Stimulated activated naive B cell treated with anti-CD40 and anti-IgM and Interleukin-4, amounts not matched to agents 10 μg/mL and 1 μg/mL and 100 μg/mL, for 72 hours (primary cell): ENCODE results near the gene ZSCAN10.

Source experiments
- ATAC-seq, 2 donors: fragments of 150-1000 bp; cut with Tn5 transposase; replicated peaks; 2 replicates each; pipeline ENCODE4 v1.10.0; 2021; ENCODE audit warnings: moderate library complexity in 1 of 2
- DNase-seq: peaks from one replicate; pipeline ENCODE4 v3.0.0; 2021
- H3K27ac Mint-ChIP-seq: one replicate; pipeline ENCODE4 v1.8.0; 2022; ENCODE audit warnings: mild to moderate bottlenecking, mixed read lengths
- H3K27me3 Mint-ChIP-seq, 2 donors: one replicate each; pipeline ENCODE4 v1.8.0; 2022; ENCODE audit warnings: mixed read lengths in 2 of 2
- H3K36me3 Mint-ChIP-seq, 2 donors: one replicate each; pipeline ENCODE4 v1.8.0; 2022; ENCODE audit warnings: mixed read lengths in 2 of 2, mild to moderate bottlenecking in 1 of 2
- H3K4me1 Mint-ChIP-seq, 2 donors: one replicate each; pipeline ENCODE4 v1.8.0; 2022; ENCODE audit warnings: mixed read lengths in 2 of 2, mild to moderate bottlenecking in 1 of 2
- H3K4me3 Mint-ChIP-seq, 2 donors: one replicate each; pipeline ENCODE4 v1.8.0; 2022; ENCODE audit warnings: mild to moderate bottlenecking in 2 of 2, mixed read lengths in 2 of 2, moderate library complexity in 1 of 2
- H3K9me3 Mint-ChIP-seq, 2 donors: one replicate each; pipeline ENCODE4 v1.8.0; 2022; ENCODE audit warnings: mixed read lengths in 2 of 2, mild to moderate bottlenecking in 1 of 2

Gene ZSCAN10

DNA sequence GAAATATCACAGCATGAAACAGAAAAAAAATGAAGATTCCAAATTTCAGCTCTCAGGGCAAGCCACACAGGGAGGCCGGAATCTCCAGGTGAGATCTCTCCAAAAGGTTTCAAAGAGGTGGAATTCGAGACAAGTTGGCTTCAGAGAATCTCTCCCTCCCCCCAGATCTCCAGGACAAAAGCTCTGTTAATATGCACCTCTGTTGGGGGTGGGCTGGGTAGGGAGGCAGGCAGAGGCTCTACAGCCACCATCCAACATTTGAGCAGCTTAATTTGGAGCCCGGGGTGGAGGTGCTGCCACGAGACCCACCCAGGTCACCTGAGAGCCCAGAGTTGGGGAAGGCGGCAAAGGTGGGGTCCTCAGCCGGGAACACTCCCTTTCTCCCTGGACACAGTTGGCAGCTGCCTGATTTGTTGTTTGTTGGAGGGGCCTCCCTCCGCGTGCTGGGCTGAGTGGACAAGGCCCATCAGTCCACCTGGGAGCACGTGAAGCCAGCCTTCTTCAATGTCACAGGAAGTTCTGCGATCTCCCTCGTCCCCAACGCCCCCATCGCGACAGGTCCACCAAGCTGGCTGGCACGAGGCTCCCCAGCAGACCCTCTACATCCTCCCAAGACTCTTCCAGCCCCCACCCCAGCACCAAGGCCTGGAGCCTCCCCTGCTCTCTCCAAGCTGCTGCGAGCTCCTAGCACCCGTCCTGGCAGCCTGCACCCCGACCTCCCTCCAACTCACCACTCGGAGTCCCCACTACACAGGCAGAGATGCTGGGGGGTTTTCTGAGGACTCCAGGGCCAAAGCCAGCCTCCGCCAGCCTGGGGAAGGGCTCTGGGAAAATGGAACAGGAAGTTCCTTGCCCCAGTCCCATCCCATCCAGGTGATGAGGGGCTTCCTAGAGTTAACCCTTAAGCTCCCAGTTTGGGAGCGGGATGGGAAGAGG lies at the start of gene ZSCAN10:
Gene ZSCAN10 (minus strand): TSS at position 836 of the 936 bp plus-strand sequence. CDS start 6,357 bp downstream, outside the sequence.
- Mint-ChIP-seq H3K4me1 (peaks cover 20 to 28% of the 10 kb centered on the region in 2 donors), H3K36me3 (no peaks in the 10 kb centered on the region), H3K27me3 (no peaks in the 10 kb centered on the region), H3K4me3 (peak within 1 kb of the TSS; percentile 79 to 83), H3K27ac (peak within 1 kb of the TSS; percentile 76), H3K9me3 (no peaks in the 10 kb centered on the region)
- no peak for DNase-seq
- ATAC-seq: no peak

DNA sequence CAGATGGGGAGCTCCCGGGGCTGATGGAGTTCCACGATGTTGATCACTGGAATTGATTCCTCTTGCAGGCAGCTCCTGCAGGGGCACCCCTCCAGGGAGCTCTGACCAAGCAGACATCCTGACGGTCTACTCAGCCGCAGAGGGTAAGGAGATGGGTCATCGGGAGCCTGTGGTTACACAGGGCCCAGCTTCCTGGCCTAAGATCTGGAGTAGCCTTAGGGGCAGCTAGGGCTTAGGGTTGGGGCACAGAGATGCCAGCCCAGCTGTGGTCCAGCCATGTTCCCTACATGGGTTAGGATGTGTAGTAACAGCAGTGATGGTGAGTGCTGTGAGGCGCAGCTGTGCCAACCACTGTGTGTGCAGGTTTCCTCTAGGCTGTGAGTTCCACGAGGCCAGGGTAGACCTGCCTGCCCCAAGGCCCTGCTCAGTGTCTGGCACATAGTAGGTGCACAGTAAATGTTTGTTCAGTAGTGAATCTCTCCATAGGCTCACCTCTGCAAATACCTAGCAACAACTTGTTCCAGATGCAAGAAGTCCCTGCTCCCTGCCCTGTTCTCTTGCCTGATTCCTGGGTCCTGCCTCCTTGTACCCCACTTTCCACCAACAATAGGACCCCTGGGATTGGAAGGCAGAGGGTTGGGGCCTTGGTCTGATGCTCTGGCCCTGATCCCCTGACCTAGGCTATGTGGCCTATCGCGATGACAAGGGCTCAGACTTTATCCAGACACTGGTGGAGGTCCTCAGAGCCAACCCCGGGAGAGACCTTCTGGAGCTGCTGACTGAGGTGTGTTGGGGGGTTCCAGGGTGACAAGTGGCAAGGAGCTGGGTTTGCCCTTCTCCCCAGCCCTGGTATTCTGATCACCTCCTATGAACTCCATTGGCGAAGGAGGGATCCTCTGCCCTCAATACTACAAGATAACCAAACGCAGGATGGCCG lies 49.4 kb upstream of the ZSCAN10 start:
- peak overlapping the region; percentile 92 to 95 for H3K4me3 Mint-ChIP-seq
- peaks cover 5 to 11% of the 10 kb centered on the region in 2 donors for H3K27me3 Mint-ChIP-seq
- H3K36me3 Mint-ChIP-seq: peaks cover 7 to 11% of the 10 kb centered on the region in 2 donors
- no peak for ATAC-seq
- H3K9me3 Mint-ChIP-seq: peaks cover 0 to 1% of the 10 kb centered on the region in 2 donors
- DNase-seq: no peak
- peaks cover 19 to 32% of the 10 kb centered on the region in 2 donors for H3K4me1 Mint-ChIP-seq
- H3K27ac Mint-ChIP-seq: peak overlapping the region; percentile 75

DNA sequence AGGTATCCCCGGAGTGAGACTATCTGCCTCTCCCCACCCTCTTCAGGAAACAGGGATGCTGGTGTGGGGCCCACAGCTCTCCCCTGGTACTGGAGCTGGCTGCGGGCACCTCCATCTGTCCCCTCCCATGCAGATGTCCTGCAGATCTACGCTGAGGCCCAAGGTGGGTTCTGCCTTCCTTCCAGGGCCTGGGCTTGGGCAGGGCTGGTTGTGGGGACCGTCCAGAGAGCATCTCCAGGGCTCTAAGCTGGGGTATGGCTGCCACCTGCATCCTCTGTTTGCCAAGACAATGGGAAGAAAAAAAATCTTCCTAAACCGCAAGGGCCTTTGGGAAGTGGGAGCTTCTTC lies 48.6 kb upstream of the ZSCAN10 start:
- DNase-seq (no peak), ATAC-seq (no peak)
- Mint-ChIP-seq H3K4me1 (peaks cover 17 to 30% of the 10 kb centered on the region in 2 donors), H3K9me3 (peaks cover 0 to 1% of the 10 kb centered on the region in 2 donors), H3K36me3 (peaks cover 7 to 14% of the 10 kb centered on the region in 2 donors), H3K4me3 (no peak overlapping the region), H3K27me3 (peaks cover 3 to 11% of the 10 kb centered on the region in 2 donors), H3K27ac (no peak overlapping the region)

DNA sequence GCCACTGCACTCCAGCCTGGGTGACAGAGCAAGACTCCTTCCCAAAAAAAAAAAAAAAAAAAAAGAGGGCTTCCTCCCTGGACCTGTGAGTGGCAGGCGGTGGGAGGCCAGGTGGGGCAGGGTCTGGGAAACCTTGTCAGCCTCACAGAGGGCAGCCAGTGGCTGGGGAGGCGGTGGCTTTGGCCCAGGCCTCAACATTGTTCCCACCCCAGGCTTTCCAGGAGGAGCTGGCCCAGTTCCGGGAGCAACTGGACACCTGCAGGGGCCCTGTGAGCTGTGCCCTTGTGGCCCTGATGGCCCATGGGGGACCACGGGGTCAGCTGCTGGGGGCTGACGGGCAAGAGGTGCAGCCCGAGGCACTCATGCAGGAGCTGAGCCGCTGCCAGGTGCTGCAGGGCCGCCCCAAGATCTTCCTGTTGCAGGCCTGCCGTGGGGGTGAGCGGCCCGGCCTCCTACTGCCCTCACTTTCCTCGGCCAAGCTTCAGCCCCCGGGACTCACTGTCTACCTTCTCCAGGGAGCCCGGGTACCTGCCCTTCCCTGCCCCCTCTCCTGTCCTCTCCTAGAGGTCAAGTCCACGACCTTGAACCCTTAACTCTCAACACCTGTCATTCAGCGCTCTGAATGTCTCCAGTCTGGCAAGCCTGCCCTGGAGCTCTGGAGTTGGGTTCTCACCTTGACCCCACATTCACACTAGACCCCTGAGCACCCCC lies 48.1 kb upstream of the ZSCAN10 start:
- peaks cover 0 to 1% of the 10 kb centered on the region in 2 donors for H3K9me3 Mint-ChIP-seq
- H3K27ac Mint-ChIP-seq: no peak overlapping the region
- H3K27me3 Mint-ChIP-seq: peaks cover 0 to 11% of the 10 kb centered on the region in 2 donors
- peaks cover 8 to 16% of the 10 kb centered on the region in 2 donors for H3K36me3 Mint-ChIP-seq
- ATAC-seq: no peak
- H3K4me3 Mint-ChIP-seq: no peak overlapping the region
- peaks cover 16 to 25% of the 10 kb centered on the region in 2 donors for H3K4me1 Mint-ChIP-seq
- no peak for DNase-seq

DNA sequence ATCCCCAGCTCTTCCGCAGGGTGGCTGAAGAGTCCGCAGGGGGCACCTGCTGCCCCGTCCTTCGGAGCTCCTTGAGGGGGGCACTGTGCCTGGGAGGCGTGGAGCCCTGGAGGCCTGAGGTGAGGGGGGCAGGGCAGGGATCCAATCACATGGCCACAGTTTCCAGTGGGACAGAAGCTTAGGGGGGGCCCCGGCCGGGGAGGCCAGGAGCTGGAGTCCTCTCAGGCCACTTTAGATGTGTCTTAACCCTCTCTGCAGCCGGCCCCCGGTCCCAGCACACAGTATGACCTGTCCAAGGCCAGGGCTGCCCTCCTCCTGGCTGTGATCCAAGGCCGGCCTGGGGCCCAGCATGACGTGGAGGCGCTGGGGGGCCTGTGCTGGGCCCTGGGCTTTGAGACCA lies 46.6 kb upstream of the ZSCAN10 start:
- H3K4me3 Mint-ChIP-seq: no peak overlapping the region
- H3K4me1 Mint-ChIP-seq: peaks cover 11 to 15% of the 10 kb centered on the region in 2 donors
- DNase-seq (no peak), ATAC-seq (no peak)
- H3K27me3 Mint-ChIP-seq: peaks cover 0 to 8% of the 10 kb centered on the region in 2 donors
- peaks cover 12 to 24% of the 10 kb centered on the region in 2 donors for H3K36me3 Mint-ChIP-seq
- H3K9me3 Mint-ChIP-seq: no peaks in the 10 kb centered on the region
- no peak overlapping the region for H3K27ac Mint-ChIP-seq

DNA sequence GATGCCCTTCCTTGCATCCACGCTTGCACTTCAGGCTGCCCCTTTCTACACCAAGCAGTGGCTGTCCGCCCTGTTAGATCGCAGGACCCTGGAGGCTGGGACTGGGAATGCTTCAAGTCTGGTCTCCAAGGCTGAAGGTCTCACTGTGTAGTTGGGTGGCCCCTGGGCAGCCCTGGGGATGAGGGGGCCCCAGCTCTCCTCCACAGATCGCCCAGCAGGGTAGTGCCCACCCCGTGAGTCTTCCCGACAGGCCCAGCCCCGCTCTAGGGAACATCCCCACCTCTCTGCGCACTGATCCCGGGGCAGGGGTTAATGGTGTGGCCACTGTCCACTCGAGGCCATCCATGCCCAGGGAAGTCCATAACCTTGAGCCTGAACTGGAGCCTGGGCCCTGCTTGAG lies 46.1 kb upstream of the ZSCAN10 start:
- no peaks in the 10 kb centered on the region for H3K9me3 Mint-ChIP-seq
- no peak for DNase-seq
- ATAC-seq: no peak
- H3K27me3 Mint-ChIP-seq: peaks cover 0 to 6% of the 10 kb centered on the region in 2 donors
- peaks cover 11 to 24% of the 10 kb centered on the region in 2 donors for H3K36me3 Mint-ChIP-seq
- H3K4me3 Mint-ChIP-seq: no peak overlapping the region
- H3K27ac Mint-ChIP-seq: no peak overlapping the region
- peaks cover 9 to 12% of the 10 kb centered on the region in 2 donors for H3K4me1 Mint-ChIP-seq

DNA sequence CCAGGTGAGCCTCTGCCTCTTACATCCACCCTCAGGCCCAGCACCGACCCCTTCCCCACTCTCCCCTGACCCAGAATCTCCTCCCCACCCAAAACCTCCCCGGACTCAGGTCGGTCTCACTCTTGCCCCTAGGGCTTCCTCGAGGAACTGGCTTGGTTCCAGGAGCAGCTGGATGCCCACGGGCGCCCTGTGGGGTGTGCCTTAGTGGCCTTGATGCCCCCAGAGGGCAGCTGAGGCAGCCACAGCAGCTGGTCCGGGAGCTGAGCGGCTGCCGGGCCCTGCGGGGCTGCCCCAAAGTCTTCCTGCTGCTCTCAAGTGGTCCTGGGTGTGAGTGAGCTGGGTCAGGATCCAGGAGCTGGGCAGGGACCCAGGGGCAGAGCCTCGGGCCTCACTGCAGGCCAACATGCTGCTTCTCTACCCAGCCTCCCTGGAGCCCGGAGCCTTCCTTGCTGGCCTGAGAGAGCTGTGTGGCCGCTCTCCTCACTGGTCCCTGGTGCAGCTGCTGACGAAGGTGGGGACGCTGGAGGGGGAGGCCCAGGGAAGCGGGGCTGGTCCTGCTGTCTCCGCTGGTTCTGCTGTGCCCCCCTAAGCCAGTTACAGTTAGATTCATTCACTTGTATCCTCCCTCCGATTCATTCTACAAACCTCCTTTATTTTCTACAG lies 45.4 kb upstream of the ZSCAN10 start:
- ATAC-seq: no peak
- Mint-ChIP-seq H3K9me3 (no peaks in the 10 kb centered on the region), H3K27ac (no peak overlapping the region), H3K27me3 (peaks cover 0 to 6% of the 10 kb centered on the region in 2 donors), H3K36me3 (peaks cover 16 to 27% of the 10 kb centered on the region in 2 donors), H3K4me3 (no peak overlapping the region), H3K4me1 (peaks cover 6 to 7% of the 10 kb centered on the region in 2 donors)
- no peak for DNase-seq

DNA sequence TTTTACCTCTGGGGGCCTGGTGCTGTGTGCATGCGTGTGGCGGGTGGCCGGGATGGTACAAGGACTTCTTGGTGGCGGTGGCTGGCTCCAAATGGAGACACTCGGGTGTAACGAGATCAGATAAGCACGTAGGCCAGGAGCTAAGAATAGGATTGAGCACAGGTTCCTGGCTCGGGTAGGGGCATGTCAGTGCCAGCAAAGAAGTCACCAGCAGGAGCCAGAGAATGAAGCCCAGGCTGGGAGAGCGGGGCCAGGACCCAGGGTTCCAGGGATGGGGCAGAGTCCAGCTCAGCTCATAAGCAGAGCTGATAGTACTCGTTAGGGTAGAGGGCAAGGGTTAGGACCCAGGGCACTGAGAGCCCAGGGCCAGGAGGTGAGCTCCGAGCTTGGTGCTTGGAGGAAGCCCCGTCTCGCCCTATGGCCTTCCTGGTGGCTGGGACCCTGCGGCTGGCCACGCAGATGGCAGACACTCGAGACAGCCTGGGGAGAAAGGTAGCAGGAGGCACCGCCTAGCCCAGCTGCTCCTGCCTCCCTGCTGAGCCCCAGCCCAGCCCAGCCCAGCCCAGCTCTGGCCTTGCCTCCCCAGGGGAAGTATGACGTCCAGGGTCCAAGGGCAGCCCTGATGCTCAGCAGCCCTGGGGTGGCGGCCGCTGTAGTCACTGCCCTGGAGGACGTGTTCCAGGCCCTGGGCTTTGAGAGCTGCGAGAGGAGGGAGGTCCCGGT lies 44.7 kb upstream of the ZSCAN10 start:
- no peak overlapping the region for H3K27ac Mint-ChIP-seq
- H3K36me3 Mint-ChIP-seq: peaks cover 21 to 33% of the 10 kb centered on the region in 2 donors
- no peak for DNase-seq
- no peaks in the 10 kb centered on the region for H3K9me3 Mint-ChIP-seq
- no peak overlapping the region for H3K4me3 Mint-ChIP-seq
- H3K4me1 Mint-ChIP-seq: peaks cover 0 to 5% of the 10 kb centered on the region in 2 donors
- peaks cover 0 to 6% of the 10 kb centered on the region in 2 donors for H3K27me3 Mint-ChIP-seq
- no peak for ATAC-seq

DNA sequence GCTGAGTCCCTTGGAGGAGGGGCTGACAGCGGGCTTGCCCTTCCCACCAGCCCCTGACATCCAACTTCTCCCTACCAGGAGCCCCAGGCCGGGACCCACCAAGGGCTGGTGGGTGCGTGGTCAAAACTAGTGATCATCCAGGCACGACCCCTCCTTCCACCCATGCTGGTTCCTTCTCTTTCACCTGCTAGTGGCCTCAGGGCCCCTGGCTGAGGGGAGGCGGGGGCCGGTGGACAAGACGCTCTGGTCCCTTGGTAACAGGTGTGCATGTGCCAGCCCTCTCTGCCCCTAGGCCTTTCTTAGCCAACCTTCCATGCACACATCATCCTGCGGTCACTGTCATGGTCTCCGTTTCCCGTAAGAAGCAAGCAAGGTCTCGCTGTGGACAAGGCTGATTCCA lies 44.1 kb upstream of the ZSCAN10 start:
- Mint-ChIP-seq H3K4me1 (peaks cover 0 to 5% of the 10 kb centered on the region in 2 donors), H3K36me3 (peaks cover 21 to 33% of the 10 kb centered on the region in 2 donors), H3K27me3 (peaks cover 0 to 6% of the 10 kb centered on the region in 2 donors), H3K27ac (no peak overlapping the region), H3K4me3 (no peak overlapping the region), H3K9me3 (no peaks in the 10 kb centered on the region)
- no peak for DNase-seq
- ATAC-seq: no peak

DNA sequence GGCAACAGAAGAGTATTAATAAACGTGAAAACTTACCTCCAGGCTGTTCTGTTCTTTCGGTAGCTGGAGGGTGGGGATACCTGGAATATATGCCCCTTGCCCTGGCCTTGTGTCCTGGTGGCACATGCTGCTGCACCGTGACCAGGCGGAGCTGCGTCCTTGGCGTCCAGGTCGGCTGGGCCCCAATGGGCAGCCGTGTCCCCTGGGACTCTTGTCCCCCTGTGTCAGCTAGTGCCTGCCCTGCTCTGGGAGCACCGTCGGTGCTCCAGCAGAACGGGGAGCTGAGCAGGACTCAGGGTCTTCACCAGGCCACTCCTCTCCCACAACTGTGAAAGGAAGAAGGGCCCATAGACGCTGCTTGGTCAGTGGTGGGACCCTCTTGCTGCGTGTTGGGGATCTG lies 43.7 kb upstream of the ZSCAN10 start:
- ATAC-seq (no peak), DNase-seq (no peak)
- peaks cover under 1 to 5% of the 10 kb centered on the region in 2 donors for H3K4me1 Mint-ChIP-seq
- H3K27ac Mint-ChIP-seq: no peak overlapping the region
- peaks cover 0 to 5% of the 10 kb centered on the region in 2 donors for H3K27me3 Mint-ChIP-seq
- H3K9me3 Mint-ChIP-seq: no peaks in the 10 kb centered on the region
- H3K36me3 Mint-ChIP-seq: peaks cover 21 to 35% of the 10 kb centered on the region in 2 donors
- no peak overlapping the region for H3K4me3 Mint-ChIP-seq

DNA sequence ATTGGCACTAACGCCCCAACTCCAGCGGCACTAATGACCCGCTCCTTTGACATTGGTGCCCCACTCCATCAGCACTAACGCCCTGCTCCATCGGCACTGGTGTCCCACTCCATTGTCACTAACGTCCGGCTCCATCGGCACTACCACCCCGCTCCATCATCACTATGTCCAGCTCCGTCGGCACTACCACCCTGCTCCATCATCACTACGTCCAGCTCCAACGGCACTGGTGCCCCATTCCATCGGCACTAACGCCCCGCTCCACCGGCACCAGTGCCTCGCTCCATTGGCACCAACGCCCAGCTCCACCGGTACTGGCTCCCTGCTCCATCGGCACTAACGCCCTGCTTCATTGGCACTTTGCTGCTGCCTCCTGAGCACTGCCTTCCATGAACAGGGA lies 43.2 kb upstream of the ZSCAN10 start:
- no peak for DNase-seq
- H3K4me3 Mint-ChIP-seq: no peak overlapping the region
- H3K36me3 Mint-ChIP-seq: peaks cover 23 to 40% of the 10 kb centered on the region in 2 donors
- peaks cover 0 to under 1% of the 10 kb centered on the region in 2 donors for H3K27me3 Mint-ChIP-seq
- no peaks in the 10 kb centered on the region for H3K9me3 Mint-ChIP-seq
- no peak for ATAC-seq
- no peak overlapping the region for H3K27ac Mint-ChIP-seq
- H3K4me1 Mint-ChIP-seq: peaks cover 5% of the 10 kb centered on the region in 2 donors

DNA sequence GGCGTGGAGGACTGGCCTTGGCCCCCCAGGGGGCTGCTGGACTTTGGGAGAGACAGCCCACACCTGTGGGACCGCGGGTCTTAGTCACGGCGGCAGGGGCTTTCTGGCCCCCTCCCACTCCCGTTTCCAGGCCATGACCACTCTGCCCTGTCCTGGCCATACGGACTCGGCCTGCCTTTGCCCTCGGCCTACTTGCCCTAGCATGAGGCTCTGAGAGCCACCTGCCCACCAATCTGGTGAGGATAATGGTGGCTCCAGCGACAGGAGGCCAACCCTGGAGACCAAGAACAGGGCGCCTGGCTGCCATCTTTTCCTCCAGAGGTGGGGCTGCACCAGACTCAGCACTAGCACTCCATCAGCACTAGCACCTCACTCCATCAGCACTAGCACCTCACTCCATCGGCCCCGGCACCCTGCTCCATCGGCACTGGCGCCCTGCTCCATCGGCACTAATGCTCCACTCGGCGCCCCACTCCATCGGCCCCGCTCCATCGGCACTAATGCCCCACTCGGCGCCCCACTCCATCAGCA lies 42.8 kb upstream of the ZSCAN10 start:
- Mint-ChIP-seq H3K27me3 (no peaks in the 10 kb centered on the region), H3K4me1 (peaks cover 5 to 6% of the 10 kb centered on the region in 2 donors), H3K27ac (no peak overlapping the region), H3K36me3 (peaks cover 23 to 44% of the 10 kb centered on the region in 2 donors), H3K9me3 (no peaks in the 10 kb centered on the region), H3K4me3 (no peak overlapping the region)
- no peak for DNase-seq
- ATAC-seq: no peak
